ENCODE results near the gene ZNF197.
"Not testable (repeated sequence)": the region's sequence is repeated elsewhere in the genome, so short reads cannot be mapped to it uniquely, and the experiment has no call there.

The ZNF197 gene

DNA sequence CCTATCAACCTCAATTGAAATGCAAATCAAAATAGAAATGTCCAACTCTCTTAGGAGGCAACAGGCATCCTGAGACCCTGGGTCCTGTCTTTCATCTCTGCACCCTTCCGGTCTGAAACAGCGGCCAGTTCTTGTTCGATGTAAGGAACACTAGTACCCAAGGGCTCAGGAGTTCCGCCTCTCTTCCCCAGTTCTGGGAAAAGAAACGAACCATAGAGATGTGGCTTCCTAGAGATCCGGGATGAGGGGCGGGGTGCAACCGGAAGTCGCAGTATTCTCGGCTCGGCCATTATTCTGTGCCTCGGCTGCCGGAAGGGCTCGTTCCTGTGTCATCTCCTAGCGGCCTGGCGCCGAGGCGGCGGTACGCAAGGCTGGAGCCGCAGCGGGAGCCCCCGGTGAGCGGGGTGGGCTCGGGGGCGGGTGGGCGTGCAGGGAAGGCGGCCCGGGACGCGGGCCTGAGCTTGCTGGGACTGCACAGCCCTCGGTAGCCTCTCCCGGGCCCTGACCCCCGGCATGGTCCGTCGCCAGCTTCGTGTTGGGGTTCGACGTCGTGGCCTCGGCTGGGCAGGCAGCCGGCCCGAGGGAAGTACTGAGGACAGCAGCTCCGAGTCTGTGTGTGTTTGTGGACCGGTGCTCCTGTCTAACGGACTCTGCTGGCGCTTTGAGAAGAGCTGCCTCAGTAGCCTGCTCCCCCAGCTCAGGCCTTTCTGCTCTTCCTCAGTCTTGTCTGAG lies at the start of gene ZNF197:
Gene ZNF197, plus strand, starts transcription at position 288 of the 732 bp plus-strand sequence. CDS start 4,119 bp downstream, outside the sequence.
- peak; percentile 47 to 88 for DNase-seq

GRCh38 chr3:44576613-44577012 lies 48.2 kb upstream of the ZNF197 start:
- DNase-seq = no peak

DNA sequence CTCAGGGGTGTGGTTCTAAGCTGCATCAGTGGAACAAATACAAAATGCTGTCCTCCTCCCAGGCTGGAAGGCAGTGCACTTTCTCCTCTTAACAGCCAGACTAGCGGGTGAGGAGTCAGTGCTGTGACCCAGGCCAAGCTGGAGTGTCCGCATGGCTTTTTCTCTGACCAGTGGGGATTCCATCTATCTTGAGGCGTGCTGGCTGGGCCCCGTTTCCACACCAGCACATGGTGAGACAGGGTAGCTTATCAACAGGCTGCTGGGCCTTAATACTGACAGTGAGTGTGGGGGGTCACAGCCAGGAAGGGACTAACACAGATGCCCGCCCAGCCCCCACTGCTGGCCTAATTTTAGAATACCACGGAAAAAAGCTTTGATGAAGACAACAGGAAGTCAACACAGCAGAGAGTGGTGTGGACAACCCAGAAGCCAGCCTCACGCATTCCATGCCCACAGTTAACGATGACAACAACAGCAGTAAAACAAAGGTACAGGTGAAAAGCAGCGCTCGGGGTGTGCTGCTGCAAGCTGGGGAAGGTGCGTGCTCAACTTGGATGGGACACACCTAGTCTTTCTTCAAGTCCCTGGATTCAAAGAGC lies 47.4 kb upstream of the ZNF197 start:
- DNase-seq = not testable (repeated sequence)

- DNase-seq = not testable (repeated sequence)
These were observed 46.5 kb upstream of the ZNF197 start for GRCh38 chr3:44578316-44578715.

- not testable (repeated sequence) for DNase-seq
These were observed 45.8 kb upstream of the ZNF197 start for GRCh38 chr3:44578924-44579515.

GRCh38 chr3:44579749-44580148 lies 45.1 kb upstream of the ZNF197 start:
- DNase-seq = not testable (repeated sequence)

- DNase-seq = not testable (repeated sequence)
These were observed 43.9 kb upstream of the ZNF197 start for GRCh38 chr3:44580971-44581370.

DNA sequence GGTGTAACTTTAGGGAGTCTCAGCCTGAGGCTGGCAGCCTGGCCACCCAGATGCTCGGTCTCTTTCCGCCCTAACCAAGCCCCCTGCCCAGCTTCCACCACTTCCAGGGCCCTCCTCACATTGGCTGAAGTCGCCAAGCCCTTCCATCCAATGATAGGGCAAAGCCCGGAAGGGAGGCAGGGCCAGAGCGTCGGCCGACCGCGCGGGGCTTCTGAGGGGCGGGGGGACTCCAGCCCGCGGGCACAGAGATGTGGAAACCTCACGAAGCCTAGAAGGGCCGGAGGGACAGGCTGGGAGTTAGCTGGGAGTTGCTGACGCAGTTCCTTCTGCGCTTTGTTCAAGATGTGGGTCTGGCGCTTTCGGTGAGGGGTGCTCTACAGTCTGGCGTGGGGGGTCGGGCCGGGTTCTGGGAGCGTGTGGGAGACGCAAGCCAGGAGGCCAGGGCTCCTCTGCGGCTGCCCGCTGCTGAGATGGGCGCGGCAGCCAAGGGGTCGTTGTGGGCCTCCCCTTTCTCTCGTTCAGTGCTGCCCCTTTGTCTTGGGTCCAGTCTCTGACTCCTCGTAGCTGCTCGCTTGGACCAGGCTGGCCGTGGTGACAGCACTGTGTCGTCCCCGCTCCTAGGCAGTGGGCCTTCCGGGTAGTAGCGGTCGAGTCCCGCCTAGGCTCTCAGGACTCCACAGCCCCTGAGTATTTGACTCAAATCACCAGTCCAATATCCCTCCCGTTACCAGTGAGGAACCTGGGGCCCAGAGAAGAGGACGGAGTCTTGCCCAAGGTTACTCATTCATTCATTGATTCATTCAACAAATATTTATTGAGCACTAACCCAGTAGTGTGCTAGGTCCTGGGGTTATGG lies 40.0 kb upstream of the ZNF197 start, which contains the start of gene ZNF660:
Gene ZNF660, plus strand, starts transcription at position 319 of the 856 bp plus-strand sequence. CDS start 9,230 bp downstream, outside the sequence.
- peak; percentile 62 to 85 for DNase-seq

GRCh38 chr3:44596621-44597020 lies 28.2 kb upstream of the ZNF197 start:
- no peak for DNase-seq

DNA sequence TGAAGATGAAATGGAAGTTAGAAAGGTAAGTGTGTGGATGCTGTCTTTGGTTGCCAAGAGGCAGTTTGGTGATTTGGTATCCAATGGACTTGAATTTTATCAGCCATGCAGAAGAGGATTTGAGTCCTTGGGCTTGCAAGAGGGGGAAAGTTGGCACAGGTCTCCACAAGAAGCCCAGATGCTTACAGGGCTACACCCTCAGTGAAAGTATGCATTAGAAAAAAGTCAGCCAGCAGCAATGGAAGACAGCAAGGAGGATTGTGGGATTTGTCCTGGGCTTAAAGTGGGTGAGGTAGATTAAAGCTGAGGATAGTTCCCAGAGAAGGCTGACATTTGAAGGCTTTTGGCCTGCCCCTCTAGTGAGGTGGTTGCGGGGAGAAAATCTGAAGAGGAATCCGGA lies 23.1 kb upstream of the ZNF197 start:
- DNase-seq = no peak

DNA sequence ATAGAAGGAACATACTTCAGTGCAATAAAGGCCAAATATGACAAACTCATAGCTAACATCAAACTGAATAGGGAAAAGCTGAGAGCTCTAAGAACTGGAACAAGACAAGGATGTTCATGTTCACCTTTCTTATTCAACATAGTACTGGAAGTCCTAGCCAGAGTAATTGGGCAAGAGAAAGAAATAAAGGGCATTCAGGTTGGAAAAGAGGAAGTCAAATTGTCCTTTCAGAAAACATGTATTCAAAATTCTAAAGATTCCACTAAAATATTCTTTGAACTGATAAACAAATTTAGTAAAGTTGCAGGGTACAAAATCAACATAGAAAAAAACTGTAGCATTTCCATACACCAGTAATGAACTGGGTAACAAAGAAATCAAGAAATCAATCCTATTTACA lies 12.2 kb upstream of the ZNF197 start:
- no peak for DNase-seq

- no peak for DNase-seq
These were observed 3.9 kb downstream of the ZNF197 start for GRCh38 chr3:44628716-44629115.

GRCh38 chr3:44632193-44632592 lies 7.4 kb downstream of the ZNF197 start:
- no peak for DNase-seq

DNA sequence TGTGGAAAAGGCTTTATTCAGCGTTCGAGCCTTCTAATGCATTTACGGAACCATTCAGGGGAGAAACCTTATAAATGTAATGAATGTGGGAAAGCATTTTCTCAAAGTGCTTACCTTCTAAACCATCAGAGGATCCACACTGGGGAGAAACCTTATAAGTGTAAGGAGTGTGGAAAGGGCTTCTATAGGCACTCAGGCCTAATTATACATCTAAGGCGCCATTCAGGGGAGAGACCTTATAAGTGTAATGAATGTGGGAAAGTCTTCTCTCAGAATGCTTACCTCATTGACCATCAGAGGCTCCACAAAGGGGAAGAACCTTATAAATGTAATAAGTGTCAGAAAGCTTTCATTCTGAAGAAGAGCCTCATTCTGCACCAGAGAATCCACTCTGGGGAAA lies 17.5 kb downstream of the ZNF197 start:
- DNase-seq = no peak

GRCh38 chr3:44643024-44643423 lies 18.2 kb downstream of the ZNF197 start:
- no peak for DNase-seq

DNA sequence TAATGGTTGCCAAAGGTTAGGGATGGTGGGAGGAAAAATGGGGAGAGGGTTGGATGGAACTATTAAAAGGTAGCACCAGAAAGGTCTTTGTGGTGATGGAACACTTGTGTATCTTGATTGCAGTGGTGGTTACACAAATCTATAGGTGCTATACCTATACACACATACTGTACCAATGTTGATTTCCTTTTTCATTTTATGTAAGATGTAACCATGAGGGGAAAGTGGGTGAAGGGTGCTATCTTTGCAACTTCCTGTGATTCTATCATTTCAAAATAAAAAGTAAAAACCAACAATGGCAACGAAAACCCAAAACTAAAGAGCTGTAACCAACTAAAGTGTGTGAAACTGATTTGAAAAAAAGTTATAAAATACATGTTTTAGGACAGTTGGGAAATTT lies 22.9 kb downstream of the ZNF197 start:
- DNase-seq = no peak

GRCh38 chr3:44648564-44649229 lies 23.9 kb downstream of the ZNF197 start, which contains the start of gene ZNF35:
Gene ZNF35, plus strand, starts transcription at chr3:44648732. Its CDS starts 2,336 bp downstream, at chr3:44651068.
- DNase-seq = peak; percentile 5 to 56

DNA sequence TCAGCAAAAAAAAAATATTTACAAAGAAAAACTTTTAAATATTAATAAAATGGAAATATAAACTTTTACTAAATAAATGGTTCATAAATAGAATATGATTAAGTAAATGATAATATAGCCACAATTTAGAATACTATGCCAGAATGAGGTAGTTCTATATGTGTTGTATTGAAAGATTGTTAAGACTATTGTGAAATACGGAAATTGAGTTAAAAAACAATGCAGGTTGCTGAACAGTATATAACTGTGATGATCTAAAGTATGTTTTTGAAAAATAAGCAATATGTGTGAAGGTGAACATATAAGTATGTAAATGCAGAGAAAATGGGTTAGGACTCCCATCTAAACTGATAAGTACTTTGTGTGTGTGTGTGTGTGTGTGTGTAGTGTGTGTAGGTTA lies 24.9 kb downstream of the ZNF197 start:
- DNase-seq = no peak

DNA sequence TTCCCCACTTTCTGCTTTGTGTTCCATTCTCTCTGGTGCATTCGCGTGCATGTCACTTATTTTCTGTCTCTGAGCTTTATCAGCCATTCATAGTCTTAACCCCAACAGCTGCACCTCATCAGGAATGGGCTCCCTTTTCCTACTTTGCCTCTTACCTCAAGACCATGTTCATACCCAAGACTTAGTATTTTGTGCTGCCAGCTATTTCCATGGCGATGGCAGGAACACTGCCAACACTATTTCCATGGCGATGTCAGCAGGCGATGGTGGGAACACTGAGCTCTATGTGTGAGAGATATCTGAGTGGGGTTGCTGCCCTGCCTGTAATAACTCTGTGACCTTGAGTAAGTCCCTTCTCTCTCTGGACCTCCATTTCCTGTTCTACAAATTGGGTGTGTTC lies 29.2 kb downstream of the ZNF197 start:
- DNase-seq = no peak

- no peak for DNase-seq
These were observed 34.2 kb downstream of the ZNF197 start for GRCh38 chr3:44659015-44659414.

DNA sequence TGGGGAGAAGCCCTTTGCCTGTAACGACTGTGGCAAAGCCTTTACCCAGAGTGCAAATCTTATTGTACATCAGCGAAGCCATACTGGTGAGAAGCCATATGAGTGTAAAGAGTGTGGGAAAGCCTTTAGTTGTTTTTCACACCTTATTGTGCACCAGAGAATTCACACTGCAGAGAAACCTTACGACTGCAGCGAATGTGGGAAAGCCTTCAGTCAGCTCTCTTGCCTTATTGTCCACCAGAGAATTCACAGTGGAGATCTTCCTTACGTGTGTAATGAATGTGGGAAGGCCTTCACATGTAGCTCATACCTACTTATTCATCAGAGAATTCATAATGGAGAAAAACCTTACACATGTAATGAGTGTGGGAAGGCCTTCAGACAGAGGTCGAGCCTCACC lies 34.6 kb downstream of the ZNF197 start:
- no peak for DNase-seq

DNA sequence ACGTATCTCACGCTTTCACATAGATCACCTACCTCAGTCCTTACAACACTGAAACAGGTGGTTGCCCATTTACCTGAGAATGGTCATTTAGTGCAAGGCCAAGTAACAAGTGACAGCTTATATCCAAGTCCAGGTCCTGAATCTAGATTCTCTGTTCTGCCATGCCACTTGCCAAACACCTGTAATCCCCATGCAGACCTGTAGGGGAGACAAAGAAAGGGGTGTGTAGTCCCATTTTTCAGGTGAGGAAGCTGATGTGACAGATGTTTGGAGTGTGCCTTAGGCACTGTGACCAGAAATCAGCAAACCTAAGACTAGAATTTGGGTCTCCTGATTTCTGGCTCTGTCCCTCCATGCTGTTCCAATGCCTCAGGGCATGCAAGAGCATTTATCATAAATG lies 36.4 kb downstream of the ZNF197 start:
- DNase-seq = no peak
